ENCODE results near the gene PTPN20. TPM values are rescaled to one million over a fixed set of nuclear protein-coding genes. Genes with fewer than 3 reads are reported as not detected.

The PTPN20 gene
- total RNA-seq, 1 donor from 2014 or later, result 2.5 TPM

DNA sequence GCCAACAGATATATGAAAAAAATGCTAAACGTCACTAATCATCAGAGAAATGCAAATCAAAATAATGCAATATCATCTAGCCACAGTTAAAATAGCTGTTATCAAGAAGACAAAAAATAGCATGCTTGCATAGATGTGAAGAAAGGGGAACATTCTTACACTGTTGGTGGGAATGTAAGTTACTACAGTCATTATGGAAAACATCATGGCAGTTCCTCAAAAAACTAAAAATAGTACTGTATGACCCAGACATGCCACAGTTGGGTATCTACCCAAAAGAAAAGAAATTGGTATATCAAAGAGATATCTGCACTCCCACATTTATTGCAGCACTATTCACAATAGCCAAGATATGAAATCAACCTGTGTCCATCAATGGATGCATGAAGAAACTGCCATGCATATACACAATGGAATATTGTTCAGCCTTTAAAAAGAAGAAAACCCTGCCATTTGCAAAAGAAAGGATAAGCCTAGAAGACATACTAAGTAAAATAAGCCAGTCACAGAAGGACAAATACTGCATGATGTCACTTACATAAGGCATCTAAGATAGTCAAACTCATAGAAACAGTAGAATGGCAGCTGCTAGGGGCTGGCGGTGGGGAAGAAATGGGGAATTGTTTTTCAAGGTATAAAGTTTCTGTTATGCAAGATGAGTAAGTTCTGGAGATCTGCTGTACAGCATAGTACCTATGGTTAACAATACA lies 107.0 kb downstream of the PTPN20 start:
- H3K27ac Mint-ChIP-seq, result no peak overlapping the region
- DNase-seq (ENCODE audit: low spot score), result no peak
- H3K27me3 Mint-ChIP-seq (ENCODE audit: low read depth), result no peaks in the 10 kb centered on the region
- no peaks in the 10 kb centered on the region for H3K4me1 Mint-ChIP-seq (ENCODE audit: low read depth)
- intact Hi-C loops (cut with micrococcal nuclease), result no loop called here
- H3K36me3 Mint-ChIP-seq (ENCODE audit: low read depth), result no peaks in the 10 kb centered on the region
- no peaks in the 10 kb centered on the region for H3K9me3 Mint-ChIP-seq
- H3K4me3 Mint-ChIP-seq (ENCODE audit: low read depth), result no peak overlapping the region

GRCh38 chr10:47019155-47020145 lies 108.2 kb downstream of the PTPN20 start:
- Mint-ChIP-seq H3K4me3 (ENCODE audit: low read depth) (no peak overlapping the region), H3K36me3 (ENCODE audit: low read depth) (no peaks in the 10 kb centered on the region), H3K9me3 (no peaks in the 10 kb centered on the region), H3K27ac (no peak overlapping the region), H3K27me3 (ENCODE audit: low read depth) (no peaks in the 10 kb centered on the region), H3K4me1 (ENCODE audit: low read depth) (peaks cover 8% of the 10 kb centered on the region)
- DNase-seq (ENCODE audit: low spot score), result peak; percentile 4
- intact Hi-C loops (cut with micrococcal nuclease), result no loop called here

DNA sequence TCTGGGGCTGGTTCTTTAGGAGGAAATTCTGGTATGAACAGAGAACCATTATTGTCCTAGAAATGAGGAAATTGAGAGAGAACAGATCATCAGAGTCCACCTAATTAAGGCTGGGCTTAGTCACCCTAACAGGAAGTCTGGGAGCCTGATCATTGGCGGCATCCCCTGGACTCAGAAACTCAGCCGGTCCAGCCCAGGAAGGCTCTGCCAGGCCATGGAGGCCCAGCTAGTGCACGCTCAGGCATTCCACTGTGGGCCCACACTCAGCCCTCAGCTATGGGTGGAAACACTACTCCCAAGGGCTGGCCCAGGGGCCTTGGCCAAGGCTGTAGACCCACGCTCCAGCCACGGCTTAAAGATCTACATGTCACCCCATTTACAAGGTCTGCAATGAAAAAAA lies 109.2 kb downstream of the PTPN20 start:
- no peak overlapping the region for H3K27ac Mint-ChIP-seq
- peak; percentile 4 for DNase-seq (ENCODE audit: low spot score)
- peaks cover 16% of the 10 kb centered on the region for H3K4me1 Mint-ChIP-seq (ENCODE audit: low read depth)
- no peaks in the 10 kb centered on the region for H3K36me3 Mint-ChIP-seq (ENCODE audit: low read depth)
- H3K9me3 Mint-ChIP-seq, result no peaks in the 10 kb centered on the region
- intact Hi-C loops (cut with micrococcal nuclease), result no loop called here
- H3K27me3 Mint-ChIP-seq (ENCODE audit: low read depth), result no peaks in the 10 kb centered on the region
- H3K4me3 Mint-ChIP-seq (ENCODE audit: low read depth), result no peak overlapping the region

DNA sequence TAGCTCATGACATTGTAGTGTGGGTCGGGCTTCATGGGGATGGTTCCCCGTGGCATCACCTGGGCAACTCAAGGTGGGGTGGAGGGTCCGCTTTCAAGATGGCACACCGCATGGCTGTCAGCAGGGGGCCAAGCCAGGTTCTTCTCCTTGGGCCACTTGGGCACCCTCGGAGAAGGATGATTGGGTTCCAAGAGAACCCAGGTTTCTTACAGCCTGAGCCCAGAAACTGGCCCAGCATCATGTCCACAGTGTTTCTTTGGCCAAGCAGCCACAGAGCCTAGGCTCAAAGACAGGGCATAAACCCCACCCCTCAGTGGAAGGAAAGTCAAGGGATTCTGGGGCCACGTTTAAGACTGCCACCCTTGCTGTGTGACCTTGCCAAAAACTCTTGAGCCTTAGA lies 110.6 kb downstream of the PTPN20 start:
- Mint-ChIP-seq H3K36me3 (ENCODE audit: low read depth) (no peaks in the 10 kb centered on the region), H3K4me3 (ENCODE audit: low read depth) (no peak overlapping the region), H3K27me3 (ENCODE audit: low read depth) (no peaks in the 10 kb centered on the region), H3K27ac (no peak overlapping the region), H3K9me3 (no peaks in the 10 kb centered on the region), H3K4me1 (ENCODE audit: low read depth) (peaks cover 16% of the 10 kb centered on the region)
- intact Hi-C loops (cut with micrococcal nuclease), result no loop called here
- DNase-seq (ENCODE audit: low spot score), result peak; percentile 4

DNA sequence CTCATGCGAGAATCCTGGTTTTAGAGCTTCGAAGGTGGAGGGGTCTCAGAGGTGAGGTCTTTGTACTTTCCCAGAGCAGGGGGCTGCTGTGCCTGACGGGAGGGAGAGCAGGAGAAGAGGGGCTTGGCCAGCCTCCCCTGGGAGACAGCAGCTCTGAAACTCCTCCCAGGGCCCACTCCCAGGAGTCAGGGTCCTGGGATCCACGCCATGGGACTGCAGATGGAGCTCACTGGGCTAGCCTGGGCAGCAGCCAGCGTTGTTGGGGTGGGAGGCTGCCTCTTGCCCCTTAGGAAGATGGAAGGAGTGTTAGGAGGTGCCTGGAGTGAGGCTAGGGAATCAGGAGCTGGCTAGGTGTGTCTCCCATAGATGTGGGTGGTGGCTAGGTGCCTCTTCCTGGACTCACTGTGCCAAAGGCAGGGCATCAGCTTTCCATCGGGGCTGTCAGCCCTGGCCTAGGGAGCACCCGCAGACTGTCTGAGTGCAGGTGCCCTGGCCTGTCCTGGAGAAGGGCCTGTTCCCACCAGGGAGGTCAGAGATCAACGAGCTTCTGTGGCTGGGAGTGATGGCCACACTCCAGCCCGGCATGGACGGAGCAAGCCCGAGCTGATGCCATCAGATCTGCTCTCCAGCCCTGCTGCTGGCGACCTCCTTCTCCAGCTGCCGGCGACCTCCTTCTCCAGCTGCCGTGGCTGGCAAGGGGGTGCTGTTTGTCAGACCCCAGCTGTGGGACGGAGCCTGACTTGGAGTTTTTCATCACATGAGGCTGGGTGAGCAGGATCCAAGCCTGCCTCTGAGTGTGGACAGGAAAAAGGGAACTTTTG lies 111.3 kb downstream of the PTPN20 start:
- H3K9me3 Mint-ChIP-seq, result no peaks in the 10 kb centered on the region
- H3K27ac Mint-ChIP-seq, result no peak overlapping the region
- no peaks in the 10 kb centered on the region for H3K27me3 Mint-ChIP-seq (ENCODE audit: low read depth)
- H3K36me3 Mint-ChIP-seq (ENCODE audit: low read depth), result no peaks in the 10 kb centered on the region
- intact Hi-C loops (cut with micrococcal nuclease), result no loop called here
- peak; percentile 7 for DNase-seq (ENCODE audit: low spot score)
- peaks cover 16% of the 10 kb centered on the region for H3K4me1 Mint-ChIP-seq (ENCODE audit: low read depth)
- H3K4me3 Mint-ChIP-seq (ENCODE audit: low read depth), result no peak overlapping the region

- Mint-ChIP-seq H3K9me3 (no peaks in the 10 kb centered on the region), H3K27ac (no peak overlapping the region), H3K27me3 (ENCODE audit: low read depth) (no peaks in the 10 kb centered on the region), H3K36me3 (ENCODE audit: low read depth) (no peaks in the 10 kb centered on the region), H3K4me3 (ENCODE audit: low read depth) (no peak overlapping the region), H3K4me1 (ENCODE audit: low read depth) (peaks cover 16% of the 10 kb centered on the region)
- DNase-seq (ENCODE audit: low spot score), result peak; percentile 8
- intact Hi-C loops (cut with micrococcal nuclease), result loop anchor here (1.0 kb wide), 1 partner anchor 289 kb away; no protein-coding TSS in a partner anchor
These were observed 112.2 kb downstream of the PTPN20 start for GRCh38 chr10:47023237-47024045.

GRCh38 chr10:47024046-47024322 lies 112.8 kb downstream of the PTPN20 start:
- H3K36me3 Mint-ChIP-seq (ENCODE audit: low read depth), result no peaks in the 10 kb centered on the region
- no peaks in the 10 kb centered on the region for H3K9me3 Mint-ChIP-seq
- peaks cover 16% of the 10 kb centered on the region for H3K4me1 Mint-ChIP-seq (ENCODE audit: low read depth)
- intact Hi-C loops (cut with micrococcal nuclease), result loop anchor here (1.0 kb wide), 1 partner anchor 288 kb away; no protein-coding TSS in a partner anchor
- no peak overlapping the region for H3K27ac Mint-ChIP-seq
- no peaks in the 10 kb centered on the region for H3K27me3 Mint-ChIP-seq (ENCODE audit: low read depth)
- no peak for DNase-seq (ENCODE audit: low spot score)
- H3K4me3 Mint-ChIP-seq (ENCODE audit: low read depth), result no peak overlapping the region

- peaks cover 16% of the 10 kb centered on the region for H3K4me1 Mint-ChIP-seq (ENCODE audit: low read depth)
- intact Hi-C loops (cut with micrococcal nuclease), result loop anchor here (1.0 kb wide), 1 partner anchor 288 kb away; no protein-coding TSS in a partner anchor
- H3K27me3 Mint-ChIP-seq (ENCODE audit: low read depth), result no peaks in the 10 kb centered on the region
- peak; percentile 53 for DNase-seq (ENCODE audit: low spot score)
- H3K9me3 Mint-ChIP-seq, result no peaks in the 10 kb centered on the region
- no peak overlapping the region for H3K27ac Mint-ChIP-seq
- H3K4me3 Mint-ChIP-seq (ENCODE audit: low read depth), result no peak overlapping the region
- H3K36me3 Mint-ChIP-seq (ENCODE audit: low read depth), result no peaks in the 10 kb centered on the region
These were observed 113.4 kb downstream of the PTPN20 start for GRCh38 chr10:47024399-47025252.

DNA sequence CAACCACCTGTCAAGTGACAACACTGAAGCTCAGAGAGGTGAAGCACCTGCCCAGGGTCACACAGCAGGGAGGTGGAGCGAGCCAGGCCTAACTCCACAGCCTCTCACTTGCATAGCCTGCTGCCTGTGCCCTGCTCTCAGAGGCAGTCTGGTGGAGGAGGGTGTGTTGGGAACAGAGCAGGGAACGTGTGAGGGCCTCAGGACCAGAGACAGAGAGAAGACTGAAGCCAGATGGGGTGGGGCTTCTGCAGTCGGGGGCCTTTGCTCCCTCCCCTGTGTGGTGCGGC lies 114.0 kb downstream of the PTPN20 start:
- no peaks in the 10 kb centered on the region for H3K36me3 Mint-ChIP-seq (ENCODE audit: low read depth)
- H3K4me3 Mint-ChIP-seq (ENCODE audit: low read depth), result no peak overlapping the region
- H3K9me3 Mint-ChIP-seq, result no peaks in the 10 kb centered on the region
- intact Hi-C loops (cut with micrococcal nuclease), result no loop called here
- H3K27ac Mint-ChIP-seq, result no peak overlapping the region
- no peaks in the 10 kb centered on the region for H3K27me3 Mint-ChIP-seq (ENCODE audit: low read depth)
- peak; percentile 3 for DNase-seq (ENCODE audit: low spot score)
- H3K4me1 Mint-ChIP-seq (ENCODE audit: low read depth), result peaks cover 16% of the 10 kb centered on the region

DNA sequence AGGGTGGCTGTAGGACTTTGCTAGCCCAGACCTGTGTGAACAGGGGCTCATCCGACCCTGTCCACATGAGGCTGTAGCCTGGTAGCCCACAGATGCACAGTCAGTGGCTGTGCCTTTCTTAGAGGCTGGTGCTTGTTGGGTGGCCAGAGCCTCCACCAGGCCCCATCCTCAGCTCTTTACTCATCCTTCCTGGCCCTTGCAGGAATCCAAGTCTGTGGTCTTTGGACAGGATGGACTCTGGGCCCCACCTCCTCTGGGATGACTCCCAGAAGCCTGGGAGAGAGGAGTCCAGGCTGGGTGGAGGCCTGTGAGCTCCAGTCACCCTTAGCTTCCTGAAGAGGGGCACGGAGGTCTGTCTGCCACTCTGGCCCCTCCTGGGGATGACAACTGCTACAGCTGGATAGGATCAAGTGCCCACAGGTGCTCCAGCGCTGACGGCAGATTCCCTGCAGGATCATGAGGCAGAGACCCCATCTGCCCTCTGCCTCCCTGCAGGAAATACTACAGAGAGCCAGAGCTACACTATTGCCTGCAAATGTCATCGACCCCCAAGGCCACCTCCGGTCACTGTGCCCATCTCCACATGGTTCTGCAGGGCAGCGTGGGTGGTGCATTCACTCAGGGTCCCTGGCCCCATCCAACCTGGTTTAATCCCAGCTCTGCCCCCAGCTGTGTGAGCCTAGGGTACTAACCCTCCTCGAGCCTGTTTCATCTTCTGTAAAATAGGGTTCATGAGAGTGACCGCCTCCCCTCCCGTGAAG lies 114.5 kb downstream of the PTPN20 start:
- Mint-ChIP-seq H3K36me3 (ENCODE audit: low read depth) (no peaks in the 10 kb centered on the region), H3K27me3 (ENCODE audit: low read depth) (no peaks in the 10 kb centered on the region), H3K9me3 (no peaks in the 10 kb centered on the region), H3K4me1 (ENCODE audit: low read depth) (peaks cover 16% of the 10 kb centered on the region), H3K4me3 (ENCODE audit: low read depth) (no peak overlapping the region), H3K27ac (no peak overlapping the region)
- peak; percentile 3 for DNase-seq (ENCODE audit: low spot score)
- intact Hi-C loops (cut with micrococcal nuclease), result no loop called here
